Glutamatergic neuron (in vitro differentiated cells): ENCODE measurements around the gene SPEG. TPM values are rescaled to one million over a fixed set of nuclear protein-coding genes. Genes with fewer than 3 reads are reported as not detected.

Experiments used
- DNase-seq: peaks from one replicate; pipeline ENCODE4 v3.0.0; 2022
- H3K27ac Mint-ChIP-seq: one replicate; pipeline ENCODE4 v1.8.0; 2020; ENCODE audit warnings: mild to moderate bottlenecking, mixed read lengths, inconsistent platforms; ENCODE audit not compliant: unreplicated experiment
- H3K27me3 Mint-ChIP-seq: one replicate; pipeline ENCODE4 v1.8.0; 2020; ENCODE audit warnings: mild to moderate bottlenecking, moderate library complexity, mixed read lengths, inconsistent platforms; ENCODE audit not compliant: unreplicated experiment
- H3K36me3 Mint-ChIP-seq: one replicate; pipeline ENCODE4 v1.8.0; 2020; ENCODE audit warnings: mild to moderate bottlenecking, mixed read lengths, inconsistent platforms; ENCODE audit not compliant: unreplicated experiment
- H3K4me1 Mint-ChIP-seq: one replicate; pipeline ENCODE4 v1.8.0; 2020; ENCODE audit warnings: mild to moderate bottlenecking, low read depth, mixed read lengths, inconsistent platforms; ENCODE audit not compliant: unreplicated experiment
- H3K4me3 Mint-ChIP-seq: one replicate; pipeline ENCODE4 v1.8.0; 2020; ENCODE audit warnings: mild to moderate bottlenecking, mixed read lengths, inconsistent platforms; ENCODE audit not compliant: unreplicated experiment
- H3K9me3 Mint-ChIP-seq: one replicate; pipeline ENCODE4 v1.8.0; 2020; ENCODE audit warnings: mild to moderate bottlenecking, moderate library complexity, mixed read lengths, inconsistent platforms; ENCODE audit not compliant: unreplicated experiment
- CTCF ChIP-seq: fragments of 200-600 bp; sonication (generic); IDR thresholded peaks from one replicate; pipeline ENCODE4 v1.5.0; 2021; ENCODE audit not compliant: partially characterized antibody, unreplicated experiment
- total RNA-seq: library from RNA; stranded (reverse); fragmentation: NEBNext Ultra II Directional; extraction: Animal tissue kit (Norgen Biotek cat#: 25700); gene quantifications from one replicate; pipeline ENCODE4 v1.2.1, GENCODE V29; 2021; ENCODE audit not compliant: unreplicated experiment

Gene SPEG
- total RNA-seq, 1 donor from 2014 or later = 92.9 TPM

GRCh38 chr2:219434468-219434717, 250 bp upstream of the SPEG start:
- H3K27ac Mint-ChIP-seq = no peak overlapping the region
- H3K27me3 Mint-ChIP-seq = peaks cover 10% of the 10 kb centered on the region
- no peak for DNase-seq
- TF ChIP-seq CTCF = no peak
- H3K36me3 Mint-ChIP-seq = no peaks in the 10 kb centered on the region
- peaks cover 9% of the 10 kb centered on the region for H3K9me3 Mint-ChIP-seq
- peaks cover 14% of the 10 kb centered on the region for H3K4me1 Mint-ChIP-seq
- H3K4me3 Mint-ChIP-seq = peak overlapping the region; percentile 42

GRCh38 chr2:219435701-219436100, 1.1 kb downstream of the SPEG start:
- Mint-ChIP-seq H3K36me3 (no peaks in the 10 kb centered on the region), H3K27ac (no peak overlapping the region)
- no peak for DNase-seq

GRCh38 chr2:219436491-219436890, 1.8 kb downstream of the SPEG start:
- H3K27me3 Mint-ChIP-seq = peaks cover 7% of the 10 kb centered on the region
- no peak for DNase-seq
- H3K9me3 Mint-ChIP-seq = peaks cover 6% of the 10 kb centered on the region
- no peak for TF ChIP-seq CTCF
- peaks cover 2% of the 10 kb centered on the region for H3K4me1 Mint-ChIP-seq
- no peak overlapping the region for H3K27ac Mint-ChIP-seq
- H3K36me3 Mint-ChIP-seq = no peaks in the 10 kb centered on the region
- no peak overlapping the region for H3K4me3 Mint-ChIP-seq

More at GRCh38 chr2:219435701-219436100, 1.1 kb downstream of the SPEG start:
- H3K9me3 Mint-ChIP-seq = peaks cover 9% of the 10 kb centered on the region
- H3K27me3 Mint-ChIP-seq = peaks cover 11% of the 10 kb centered on the region
- peaks cover 7% of the 10 kb centered on the region for H3K4me1 Mint-ChIP-seq
- no peak for TF ChIP-seq CTCF
- no peak overlapping the region for H3K4me3 Mint-ChIP-seq

- TF ChIP-seq CTCF = no peak
- H3K4me3 Mint-ChIP-seq = no peak overlapping the region
- H3K4me1 Mint-ChIP-seq = peaks cover 2% of the 10 kb centered on the region
- DNase-seq = no peak
- peaks cover 5% of the 10 kb centered on the region for H3K9me3 Mint-ChIP-seq
- peaks cover 7% of the 10 kb centered on the region for H3K27me3 Mint-ChIP-seq
- H3K36me3 Mint-ChIP-seq = no peaks in the 10 kb centered on the region
- no peak overlapping the region for H3K27ac Mint-ChIP-seq
Measured at GRCh38 chr2:219437141-219437540, 2.5 kb downstream of the SPEG start.

GRCh38 chr2:219437690-219438206, 3.1 kb downstream of the SPEG start:
- H3K27me3 Mint-ChIP-seq = peaks cover 7% of the 10 kb centered on the region
- no peak for DNase-seq
- H3K9me3 Mint-ChIP-seq = peaks cover 4% of the 10 kb centered on the region
- no peak overlapping the region for H3K4me3 Mint-ChIP-seq
- H3K36me3 Mint-ChIP-seq = no peaks in the 10 kb centered on the region
- no peak overlapping the region for H3K27ac Mint-ChIP-seq
- no peak for TF ChIP-seq CTCF
- peaks cover 2% of the 10 kb centered on the region for H3K4me1 Mint-ChIP-seq
